GM12872 (cell line): ENCODE data around the gene RARB.

Source experiments
- TF ChIP-seq, protein P1 (sequence below): IDR thresholded peaks from 3 replicates; pipeline ENCODE4 v1.5.1; 2011; ENCODE audit warnings: low read depth, mild to moderate bottlenecking, low read length, moderate library complexity; ENCODE audit not compliant: insufficient read depth

The RARB gene

GRCh38 chr3:25485673-25486072, 57.6 kb downstream of the RARB start:
- TF ChIP-seq, protein P1, sequence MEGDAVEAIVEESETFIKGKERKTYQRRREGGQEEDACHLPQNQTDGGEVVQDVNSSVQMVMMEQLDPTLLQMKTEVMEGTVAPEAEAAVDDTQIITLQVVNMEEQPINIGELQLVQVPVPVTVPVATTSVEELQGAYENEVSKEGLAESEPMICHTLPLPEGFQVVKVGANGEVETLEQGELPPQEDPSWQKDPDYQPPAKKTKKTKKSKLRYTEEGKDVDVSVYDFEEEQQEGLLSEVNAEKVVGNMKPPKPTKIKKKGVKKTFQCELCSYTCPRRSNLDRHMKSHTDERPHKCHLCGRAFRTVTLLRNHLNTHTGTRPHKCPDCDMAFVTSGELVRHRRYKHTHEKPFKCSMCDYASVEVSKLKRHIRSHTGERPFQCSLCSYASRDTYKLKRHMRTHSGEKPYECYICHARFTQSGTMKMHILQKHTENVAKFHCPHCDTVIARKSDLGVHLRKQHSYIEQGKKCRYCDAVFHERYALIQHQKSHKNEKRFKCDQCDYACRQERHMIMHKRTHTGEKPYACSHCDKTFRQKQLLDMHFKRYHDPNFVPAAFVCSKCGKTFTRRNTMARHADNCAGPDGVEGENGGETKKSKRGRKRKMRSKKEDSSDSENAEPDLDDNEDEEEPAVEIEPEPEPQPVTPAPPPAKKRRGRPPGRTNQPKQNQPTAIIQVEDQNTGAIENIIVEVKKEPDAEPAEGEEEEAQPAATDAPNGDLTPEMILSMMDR: no peak

DNA sequence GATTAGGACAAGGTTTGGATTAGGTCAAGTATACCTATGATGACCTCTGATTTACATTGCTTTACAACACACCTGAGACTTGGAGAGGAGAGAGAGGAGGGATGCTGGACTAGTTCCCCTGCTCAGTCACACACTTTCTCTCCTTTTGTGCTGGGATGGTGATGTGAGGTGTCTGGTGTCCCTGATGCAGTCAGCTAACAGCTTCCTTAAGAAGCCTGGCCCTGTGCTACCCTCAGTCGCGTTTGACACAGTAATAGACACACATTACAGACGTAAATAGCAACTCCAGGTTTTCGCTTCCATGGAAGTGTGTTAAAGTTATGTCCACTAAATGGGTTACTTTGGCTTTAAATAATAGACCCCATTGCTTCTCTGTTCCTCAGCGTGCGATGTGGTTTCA, 58.9 kb downstream of the RARB start:
- TF ChIP-seq, protein P1: no peak

GRCh38 chr3:25489858-25490593, 62.0 kb downstream of the RARB start:
- TF ChIP-seq, protein P1: no peak

DNA sequence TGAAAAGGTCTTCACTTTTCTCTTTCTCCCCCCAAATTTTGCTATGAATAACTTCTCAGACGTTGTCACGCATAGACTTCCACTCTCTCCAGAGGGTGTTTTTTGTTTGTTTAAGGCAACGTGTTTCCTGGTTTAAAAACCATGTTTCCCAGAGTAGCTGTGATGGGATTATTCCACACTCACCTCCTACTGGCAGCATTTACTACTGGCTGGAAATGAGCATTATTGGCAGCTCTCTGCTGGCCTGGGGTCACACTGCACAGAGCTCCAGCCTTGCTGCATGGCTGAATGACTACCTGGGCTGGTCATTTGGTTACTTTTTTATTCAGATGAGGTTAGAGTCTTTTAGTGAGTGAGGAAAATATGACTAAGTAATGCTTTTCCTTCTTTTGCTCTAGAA, 65.2 kb downstream of the RARB start:
- TF ChIP-seq, protein P1: no peak

DNA sequence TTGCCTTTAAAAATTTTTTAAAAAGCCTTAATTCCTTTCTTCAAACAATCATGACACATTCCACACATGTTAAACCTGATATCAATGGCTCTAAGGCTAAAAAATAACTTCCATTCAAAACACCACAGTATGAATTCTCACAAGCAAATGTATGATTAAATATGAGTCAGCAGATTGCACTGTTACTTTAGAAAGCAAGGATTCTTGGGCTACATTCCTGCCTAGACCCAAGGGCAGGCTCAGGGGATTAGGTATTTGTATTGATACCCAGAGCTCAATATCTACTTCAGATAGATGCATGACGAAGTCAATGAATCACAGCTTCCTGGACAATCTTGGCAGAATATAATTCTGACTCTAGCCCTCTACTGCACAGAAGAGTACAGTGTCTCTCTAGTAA, 65.7 kb downstream of the RARB start:
- TF ChIP-seq, protein P1: no peak

DNA sequence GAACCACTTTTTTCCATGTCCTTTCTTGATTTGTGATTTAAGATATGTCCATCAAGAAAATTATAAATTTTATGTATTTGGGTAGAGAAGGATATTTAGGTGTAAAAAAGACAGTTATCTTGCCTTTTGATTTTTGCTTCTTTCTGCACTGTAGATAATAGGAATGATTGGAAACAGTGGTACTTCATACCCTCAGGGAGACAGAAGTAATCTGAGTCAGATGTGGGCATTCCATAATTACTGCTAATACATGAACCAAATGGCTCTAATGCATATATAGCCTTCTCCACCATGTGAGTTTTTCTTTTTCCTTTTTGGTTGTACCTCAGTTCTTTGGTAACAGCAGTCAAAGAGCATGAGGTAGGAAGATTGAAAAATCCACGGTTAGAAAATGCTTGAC, 67.2 kb downstream of the RARB start:
- TF ChIP-seq, protein P1: no peak

- TF ChIP-seq, protein P1: no peak
Observed at GRCh38 chr3:25495726-25496253, 67.7 kb downstream of the RARB start.
